CD4-positive, CD25-positive, alpha-beta regulatory T cell (primary cell): ENCODE results near the gene CDH23. TPM values are rescaled to one million over a fixed set of nuclear protein-coding genes. Genes with fewer than 3 reads are reported as not detected.

Source experiments
- ATAC-seq, 2 donors: fragments of 150-1000 bp; cut with Tn5 transposase; one replicate each; pipeline ENCODE4 v1.10.0; 2021; ENCODE audit warnings: low read depth in 2 of 2, moderate number of reproducible peaks in 2 of 2, moderate library complexity in 1 of 2
- DNase-seq, 3 donors: peaks; one replicate each; pipeline versions ENCODE4 v3.0.0 to v3.0.0-alpha.2; 2012 to 2022; ENCODE audit warnings: mixed read lengths in 1 of 3
- H3K27ac ChIP-seq: one replicate; pipeline ENCODE4 v1.7.0; 2013; ENCODE audit warnings: mild to moderate bottlenecking, low read length; ENCODE audit not compliant: insufficient read depth, poor library complexity, severe bottlenecking
- H3K27me3 ChIP-seq: one replicate; pipeline ENCODE4 v1.7.0; 2013; ENCODE audit warnings: low read length; ENCODE audit not compliant: control insufficient read depth, insufficient read depth
- H3K36me3 ChIP-seq: one replicate; pipeline ENCODE4 v1.7.0; 2013; ENCODE audit warnings: mild to moderate bottlenecking, low read length, moderate library complexity; ENCODE audit not compliant: control insufficient read depth, insufficient read depth
- H3K4me1 ChIP-seq: 2 replicates; pipeline ENCODE4 v1.7.0; 2013; ENCODE audit warnings: mild to moderate bottlenecking, low read length; ENCODE audit not compliant: insufficient read depth, control insufficient read depth, poor library complexity, severe bottlenecking
- H3K4me3 ChIP-seq: one replicate; pipeline ENCODE4 v1.7.0; 2013; ENCODE audit warnings: low read depth, mild to moderate bottlenecking, low read length, moderate library complexity
- H3K9me3 ChIP-seq, 2 experiments: 1 replicate in 1 of 2; 2 replicates in 1 of 2; pipeline ENCODE4 v1.7.0; 2013; ENCODE audit warnings: low read length in 2 of 2, mild to moderate bottlenecking in 1 of 2, moderate library complexity in 1 of 2; ENCODE audit not compliant: control insufficient read depth in 2 of 2
- H3K27ac Mint-ChIP-seq, 3 donors: one replicate each; pipeline ENCODE4 v1.8.0; 2020 to 2022; ENCODE audit warnings: mild to moderate bottlenecking in 3 of 3, mixed read lengths in 3 of 3, moderate library complexity in 2 of 3
- H3K27me3 Mint-ChIP-seq: one replicate; pipeline ENCODE4 v1.8.0; 2022; ENCODE audit warnings: mild to moderate bottlenecking, mixed read lengths
- H3K36me3 Mint-ChIP-seq: one replicate; pipeline ENCODE4 v1.8.0; 2020; ENCODE audit warnings: mixed read lengths
- H3K4me1 Mint-ChIP-seq, 4 donors: one replicate each; pipeline ENCODE4 v1.8.0; 2020 to 2022; ENCODE audit warnings: mixed read lengths in 4 of 4, mild to moderate bottlenecking in 1 of 4
- H3K4me3 Mint-ChIP-seq, 4 donors: one replicate each; pipeline ENCODE4 v1.8.0; 2020 to 2022; ENCODE audit warnings: mild to moderate bottlenecking in 4 of 4, mixed read lengths in 4 of 4, moderate library complexity in 3 of 4
- H3K9me3 Mint-ChIP-seq, 7 donors: one replicate each; pipeline ENCODE4 v1.8.0; 2020 to 2022; ENCODE audit warnings: mixed read lengths in 7 of 7, mild to moderate bottlenecking in 3 of 7, moderate library complexity in 2 of 7
- polyA plus RNA-seq, 4 donors: library from polyadenylated mRNA; unstranded; fragments of 300-500 nt; fragmentation: Illumina TruSeq; gene quantifications; one replicate each; pipeline ENCODE4 v1.2.3, GENCODE V29; 2021
- total RNA-seq: library from RNA; stranded (reverse); gene quantifications from one replicate; pipeline ENCODE4 v1.2.3, GENCODE V29; 2022

CDH23 gene
- total and polyA plus RNA-seq, 5 donors from 2014 or later = 0.17 to 5.6 (median 1.1) TPM

DNA sequence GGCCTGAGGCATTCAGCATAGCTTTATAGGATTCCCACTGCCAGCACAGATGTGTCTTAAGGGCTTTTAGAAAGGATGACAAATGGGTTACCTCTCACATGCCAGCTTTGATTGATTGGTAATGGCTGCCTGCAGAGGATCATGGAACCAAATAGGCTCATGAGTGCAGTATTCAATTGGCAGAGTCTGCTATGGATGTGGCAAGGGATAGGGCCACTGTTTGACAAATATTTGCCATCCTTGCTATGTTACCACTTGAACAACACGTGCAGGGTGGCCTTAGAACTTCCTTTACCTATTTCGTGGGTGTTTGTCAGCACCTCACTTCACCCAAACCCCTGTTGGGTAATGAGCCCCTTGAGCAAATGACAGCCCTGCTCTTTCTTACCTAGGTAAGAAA lies 183.7 kb downstream of the CDH23 start:
- no peaks in the 10 kb centered on the region for H3K27me3 Mint-ChIP-seq
- Histone ChIP-seq H3K27ac (no peak overlapping the region), H3K9me3 (no peaks in the 10 kb centered on the region), H3K36me3 (no peaks in the 10 kb centered on the region), H3K4me1 (no peaks in the 10 kb centered on the region), H3K27me3 (no peaks in the 10 kb centered on the region), H3K4me3 (no peak overlapping the region)
- DNase-seq (no peak), ATAC-seq (no peak)
- H3K9me3 Mint-ChIP-seq = peaks cover 0 to 1% (median 0%) of the 10 kb centered on the region in 7 donors
- H3K36me3 Mint-ChIP-seq = no peaks in the 10 kb centered on the region
- no peaks in the 10 kb centered on the region for H3K4me1 Mint-ChIP-seq
- H3K27ac Mint-ChIP-seq = no peak overlapping the region
- no peak overlapping the region for H3K4me3 Mint-ChIP-seq

DNA sequence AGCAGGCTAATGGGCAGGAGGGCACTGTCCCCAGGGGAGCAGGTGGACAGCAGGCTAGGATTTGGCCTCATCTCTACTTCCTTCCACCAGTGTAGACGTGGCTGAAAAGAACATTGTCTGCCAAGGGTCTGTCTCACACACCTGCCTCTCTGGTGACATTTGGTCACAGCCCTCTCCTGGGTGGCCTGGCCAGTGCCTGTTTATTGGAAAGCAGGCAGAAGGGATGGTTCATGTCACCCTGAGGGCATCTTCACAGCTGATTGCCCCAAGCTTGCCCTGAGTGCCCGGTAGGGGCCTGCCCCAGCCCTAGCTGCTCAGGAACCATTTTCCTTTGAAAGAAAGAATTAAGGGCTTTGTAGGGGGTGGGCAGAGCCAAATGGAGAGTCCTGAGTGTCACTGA lies 184.2 kb downstream of the CDH23 start:
- Histone ChIP-seq H3K9me3 (no peaks in the 10 kb centered on the region), H3K27ac (no peak overlapping the region), H3K4me3 (no peak overlapping the region), H3K4me1 (no peaks in the 10 kb centered on the region), H3K27me3 (no peaks in the 10 kb centered on the region), H3K36me3 (no peaks in the 10 kb centered on the region)
- Mint-ChIP-seq H3K36me3 (no peaks in the 10 kb centered on the region), H3K9me3 (peaks cover 0 to 1% (median 0%) of the 10 kb centered on the region in 7 donors), H3K4me3 (no peak overlapping the region), H3K27me3 (no peaks in the 10 kb centered on the region), H3K27ac (no peak overlapping the region), H3K4me1 (no peaks in the 10 kb centered on the region)
- DNase-seq (no peak), ATAC-seq (no peak)

- H3K4me1 Mint-ChIP-seq = no peaks in the 10 kb centered on the region
- no peak for DNase-seq
- no peak overlapping the region for H3K4me3 Mint-ChIP-seq
- Histone ChIP-seq H3K27me3 (no peaks in the 10 kb centered on the region), H3K4me1 (no peaks in the 10 kb centered on the region), H3K36me3 (no peaks in the 10 kb centered on the region), H3K9me3 (no peaks in the 10 kb centered on the region), H3K4me3 (no peak overlapping the region), H3K27ac (no peak overlapping the region)
- no peak for ATAC-seq
- peaks cover 0 to 1% (median 0%) of the 10 kb centered on the region in 7 donors for H3K9me3 Mint-ChIP-seq
- no peaks in the 10 kb centered on the region for H3K27me3 Mint-ChIP-seq
- no peak overlapping the region for H3K27ac Mint-ChIP-seq
- no peaks in the 10 kb centered on the region for H3K36me3 Mint-ChIP-seq
Measured at GRCh38 chr10:71581376-71581775, 184.7 kb downstream of the CDH23 start.

- Mint-ChIP-seq H3K4me3 (no peak overlapping the region), H3K9me3 (peaks cover 0 to 1% (median 0%) of the 10 kb centered on the region in 7 donors), H3K4me1 (no peaks in the 10 kb centered on the region), H3K36me3 (no peaks in the 10 kb centered on the region), H3K27ac (no peak overlapping the region), H3K27me3 (no peaks in the 10 kb centered on the region)
- no peak for DNase-seq
- Histone ChIP-seq H3K9me3 (no peaks in the 10 kb centered on the region), H3K4me3 (no peak overlapping the region), H3K4me1 (no peaks in the 10 kb centered on the region), H3K36me3 (no peaks in the 10 kb centered on the region), H3K27me3 (no peaks in the 10 kb centered on the region), H3K27ac (no peak overlapping the region)
- no peak for ATAC-seq
Measured at GRCh38 chr10:71582019-71582418, 185.3 kb downstream of the CDH23 start.

GRCh38 chr10:71582506-71583475 lies 186.1 kb downstream of the CDH23 start:
- Histone ChIP-seq H3K27ac (no peak overlapping the region), H3K4me1 (no peaks in the 10 kb centered on the region), H3K9me3 (no peaks in the 10 kb centered on the region), H3K4me3 (no peak overlapping the region), H3K27me3 (no peaks in the 10 kb centered on the region), H3K36me3 (no peaks in the 10 kb centered on the region)
- Mint-ChIP-seq H3K27me3 (no peaks in the 10 kb centered on the region), H3K9me3 (peaks cover 0 to 1% (median 0%) of the 10 kb centered on the region in 7 donors), H3K4me3 (no peak overlapping the region), H3K36me3 (no peaks in the 10 kb centered on the region), H3K4me1 (no peaks in the 10 kb centered on the region), H3K27ac (no peak overlapping the region)
- no peak for ATAC-seq
- no peak for DNase-seq

- Mint-ChIP-seq H3K36me3 (no peaks in the 10 kb centered on the region), H3K27ac (no peak overlapping the region), H3K27me3 (peaks cover 4% of the 10 kb centered on the region), H3K4me3 (no peak overlapping the region), H3K4me1 (no peaks in the 10 kb centered on the region), H3K9me3 (peaks cover 0 to 1% (median 0%) of the 10 kb centered on the region in 7 donors)
- Histone ChIP-seq H3K4me3 (no peak overlapping the region), H3K9me3 (no peaks in the 10 kb centered on the region), H3K27ac (no peak overlapping the region), H3K4me1 (no peaks in the 10 kb centered on the region), H3K36me3 (no peaks in the 10 kb centered on the region), H3K27me3 (no peaks in the 10 kb centered on the region)
- no peak for DNase-seq
- no peak for ATAC-seq
Measured at GRCh38 chr10:71584461-71584860, 187.7 kb downstream of the CDH23 start.

DNA sequence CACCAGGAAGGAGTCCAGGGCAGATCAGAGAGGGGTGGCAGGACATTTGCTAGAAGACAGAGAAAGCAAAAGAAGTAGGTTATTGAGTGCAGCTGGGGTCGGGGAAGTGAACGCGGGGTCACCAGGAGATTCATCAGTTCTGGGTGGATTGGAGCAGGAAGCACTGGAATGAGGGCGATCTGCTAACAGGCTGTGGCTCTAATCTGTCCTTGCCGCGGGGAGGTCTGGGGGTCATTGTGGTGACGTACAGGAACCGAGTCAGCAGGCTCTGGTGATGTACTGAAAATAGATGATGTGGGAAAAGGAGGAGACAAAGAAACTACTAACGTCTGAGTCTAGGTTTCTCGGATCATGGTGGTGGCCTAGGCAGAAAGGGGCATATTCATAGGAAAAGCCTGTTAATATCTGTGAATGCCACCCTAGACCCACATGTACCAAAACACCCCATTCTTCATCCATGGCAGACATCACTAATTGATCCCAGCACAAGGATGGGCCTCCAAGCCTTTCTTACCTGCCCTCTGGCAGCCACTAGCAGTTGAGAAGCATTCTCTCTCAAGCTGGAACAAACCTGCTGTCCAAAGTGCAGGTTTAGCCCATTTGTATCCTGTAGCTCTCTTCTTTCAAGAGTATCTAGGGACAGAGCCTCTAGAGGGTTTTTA lies 188.3 kb downstream of the CDH23 start:
- Mint-ChIP-seq H3K9me3 (peaks cover 0 to 1% (median 0%) of the 10 kb centered on the region in 7 donors), H3K27ac (no peak overlapping the region), H3K4me3 (no peak overlapping the region), H3K36me3 (no peaks in the 10 kb centered on the region), H3K27me3 (peaks cover 4% of the 10 kb centered on the region), H3K4me1 (no peaks in the 10 kb centered on the region)
- no peak for DNase-seq
- Histone ChIP-seq H3K27ac (no peak overlapping the region), H3K4me1 (no peaks in the 10 kb centered on the region), H3K9me3 (no peaks in the 10 kb centered on the region), H3K27me3 (no peaks in the 10 kb centered on the region), H3K4me3 (no peak overlapping the region), H3K36me3 (no peaks in the 10 kb centered on the region)
- no peak for ATAC-seq
